HG02571 (cell line): ENCODE measurements around the gene ATP11C.
"Not testable (repeated sequence)": the region's sequence is repeated elsewhere in the genome, so short reads cannot be mapped to it uniquely, and the experiment has no call there.

ENCODE experiments used
- ATAC-seq: cut with Tn5 transposase; IDR thresholded peaks from one replicate; pipeline ENCODE4 v1.9.1; 2021; ENCODE audit warnings: mild to moderate bottlenecking, moderate library complexity; ENCODE audit not compliant: unreplicated experiment

The ATP11C gene

DNA sequence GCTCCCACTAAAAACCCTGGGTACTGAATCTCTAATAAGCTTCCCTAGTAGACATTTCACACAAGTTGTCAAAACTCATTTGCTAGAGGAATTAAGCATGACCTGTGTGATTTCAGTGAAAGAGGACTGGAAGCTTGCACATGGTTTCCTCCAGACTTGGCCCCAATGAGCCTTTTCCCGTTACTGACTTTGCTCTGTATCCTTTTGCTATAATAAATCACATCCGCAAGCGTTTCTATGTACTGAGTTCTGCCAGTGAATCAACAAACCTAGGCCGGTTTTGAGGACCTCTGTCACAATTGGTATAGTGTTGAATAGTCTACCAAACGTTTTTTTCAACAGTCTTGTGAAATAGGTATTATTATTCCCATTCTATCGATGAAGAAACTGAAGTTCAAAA lies 8.2 kb downstream of the ATP11C start:
- ATAC-seq, result no peak

DNA sequence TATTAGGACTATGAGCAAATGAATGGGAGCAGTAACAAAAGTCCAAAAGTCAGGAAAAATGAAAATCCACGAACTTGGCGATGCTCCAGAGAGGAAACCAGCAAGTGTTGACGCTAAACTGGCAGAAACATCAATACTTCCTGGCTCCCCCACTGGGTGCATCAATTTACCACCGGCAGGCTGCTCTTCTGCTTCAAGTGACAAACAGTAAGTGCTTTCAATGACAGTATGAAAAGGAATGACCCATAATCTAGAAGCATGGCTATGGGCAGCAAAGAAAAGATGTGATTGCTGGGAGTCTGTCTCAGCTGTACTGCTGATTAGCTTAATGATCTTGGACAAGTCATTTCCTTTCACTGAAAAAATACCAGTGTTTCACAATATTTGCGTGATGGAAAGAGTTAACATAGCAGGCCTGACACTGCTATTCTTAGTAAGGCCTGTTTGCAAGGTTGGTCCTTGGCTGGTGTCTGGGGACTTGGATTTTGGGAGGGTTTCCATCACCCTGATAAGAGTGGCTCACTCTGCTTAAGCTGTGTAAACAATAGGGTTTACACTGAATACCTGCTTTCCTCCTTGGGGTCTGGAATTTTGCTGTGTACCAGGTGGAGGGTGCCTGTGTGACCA lies 8.7 kb downstream of the ATP11C start:
- ATAC-seq, result no peak

DNA sequence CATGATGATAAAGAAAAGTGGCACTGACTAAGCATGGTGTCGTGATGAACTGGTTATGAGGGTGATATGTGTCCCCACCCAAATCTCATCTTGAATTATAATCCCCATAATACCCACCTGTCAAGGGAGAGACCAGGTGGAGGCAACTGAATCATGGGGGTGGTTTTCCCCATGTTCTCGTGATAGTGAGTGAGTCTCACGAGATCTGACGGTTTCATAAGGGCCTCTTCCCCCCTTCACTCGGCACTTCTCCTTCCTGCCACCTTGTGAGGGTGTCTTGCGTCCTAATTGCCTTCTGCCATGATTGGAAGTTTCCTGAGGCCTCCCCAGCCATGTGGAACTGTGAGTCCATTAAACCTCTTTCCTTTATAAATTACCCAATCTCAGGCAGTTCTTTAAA lies 11.7 kb downstream of the ATP11C start:
- not testable (repeated sequence) for ATAC-seq

DNA sequence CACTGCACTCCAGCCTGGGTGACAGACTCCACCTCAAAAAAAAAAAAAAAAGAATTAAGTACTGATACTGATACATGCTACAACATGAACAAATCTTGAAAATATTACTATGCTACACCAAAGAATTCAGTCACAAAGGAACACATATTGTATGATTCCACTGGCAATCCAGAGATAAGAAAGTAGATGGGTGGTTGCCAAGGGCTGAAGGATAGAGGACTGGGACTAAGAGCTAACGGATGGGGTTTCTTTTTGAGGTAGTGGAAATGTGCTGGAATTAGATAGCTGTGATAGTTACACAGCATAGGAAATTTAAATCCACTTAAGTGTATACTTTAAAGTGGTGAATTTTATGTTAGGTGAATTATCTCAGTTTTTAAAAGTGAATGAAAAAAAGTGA lies 12.5 kb downstream of the ATP11C start:
- ATAC-seq, result no peak

GRCh38 chrX:139914421-139914820 lies 18.4 kb downstream of the ATP11C start:
- no peak for ATAC-seq

GRCh38 chrX:139909712-139910111 lies 23.1 kb downstream of the ATP11C start:
- no peak for ATAC-seq

DNA sequence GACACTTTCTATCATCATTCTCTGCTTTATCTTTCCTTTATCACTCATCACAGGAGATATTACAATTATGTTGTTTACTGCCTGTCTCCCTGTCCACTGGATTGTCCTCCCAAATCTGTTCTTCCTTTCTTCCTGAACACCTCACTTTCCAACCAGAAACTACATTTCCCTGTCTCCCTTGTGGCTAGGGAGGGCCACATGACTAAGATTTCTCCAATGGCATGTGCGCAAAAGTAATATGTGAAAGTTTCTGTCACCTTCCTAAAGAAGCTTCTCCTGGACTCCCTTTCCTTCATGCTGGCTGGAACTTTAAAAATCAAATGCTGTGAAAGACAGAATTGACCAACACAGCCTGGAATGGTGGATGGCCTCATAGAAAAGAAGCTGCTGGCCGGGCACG lies 25.8 kb downstream of the ATP11C start:
- ATAC-seq, result no peak

DNA sequence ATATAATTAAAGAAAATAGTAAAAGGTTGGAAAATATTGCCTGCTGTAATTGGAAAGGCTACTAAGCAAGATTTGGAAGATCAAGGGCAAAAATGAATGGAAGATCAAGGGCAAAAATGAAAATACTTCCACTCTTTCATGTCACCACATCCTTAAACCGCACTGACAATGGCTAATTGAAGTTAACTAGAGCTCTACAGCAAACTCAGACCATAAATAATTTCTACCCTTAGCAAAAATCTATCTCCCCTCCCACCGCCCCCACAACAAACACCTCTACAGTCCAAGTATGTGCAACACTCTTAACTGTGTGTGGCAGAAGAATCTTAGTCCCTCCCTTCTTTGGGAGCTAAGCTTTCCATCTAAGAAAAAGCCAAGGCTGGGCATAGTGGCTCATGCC lies 27.1 kb downstream of the ATP11C start:
- ATAC-seq, result no peak

- ATAC-seq, result no peak
Observed at GRCh38 chrX:139905051-139905450, 27.8 kb downstream of the ATP11C start.

GRCh38 chrX:139903210-139903609 lies 29.6 kb downstream of the ATP11C start:
- no peak for ATAC-seq

DNA sequence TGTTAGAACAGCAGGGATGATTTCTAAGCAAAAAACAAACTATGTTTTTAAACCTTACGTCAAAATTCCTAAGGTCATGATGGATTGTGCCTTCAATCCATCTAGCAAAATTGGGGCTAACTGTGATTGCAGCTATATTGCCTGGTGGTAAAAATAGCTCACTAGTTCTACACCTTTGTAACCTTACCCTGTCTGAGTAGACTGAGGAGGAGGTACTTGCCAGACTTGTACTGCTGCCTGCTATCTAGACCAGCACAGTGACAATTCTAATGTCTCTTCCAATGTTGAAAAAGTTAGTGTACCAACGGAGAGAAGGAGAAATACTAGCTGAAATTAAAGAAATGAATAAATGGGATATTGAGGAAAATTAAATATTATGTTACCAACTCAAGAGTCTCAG lies 30.3 kb downstream of the ATP11C start:
- no peak for ATAC-seq

DNA sequence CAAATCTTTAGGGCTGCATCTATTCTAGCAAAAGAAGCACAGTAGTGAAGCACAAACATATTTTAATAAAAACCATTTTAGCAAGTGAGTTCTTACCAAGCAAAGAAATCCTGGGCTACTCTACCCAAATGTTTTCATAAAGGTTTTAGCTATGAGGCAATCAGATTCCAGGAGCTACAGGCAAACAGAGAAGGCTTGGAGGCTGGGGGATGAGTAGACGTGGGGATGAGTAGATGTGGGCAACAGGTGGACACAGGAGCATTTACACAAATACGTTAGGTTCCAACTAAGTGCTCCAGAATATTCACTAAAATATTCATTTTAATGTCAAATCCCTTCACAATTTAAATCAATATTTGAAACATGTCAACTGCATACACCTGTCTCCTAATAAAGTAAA lies 34.5 kb downstream of the ATP11C start:
- no peak for ATAC-seq

- no peak for ATAC-seq
Observed at GRCh38 chrX:139892512-139892911, 40.3 kb downstream of the ATP11C start.

- ATAC-seq, result no peak
Observed at GRCh38 chrX:139890991-139891700, 41.7 kb downstream of the ATP11C start.

DNA sequence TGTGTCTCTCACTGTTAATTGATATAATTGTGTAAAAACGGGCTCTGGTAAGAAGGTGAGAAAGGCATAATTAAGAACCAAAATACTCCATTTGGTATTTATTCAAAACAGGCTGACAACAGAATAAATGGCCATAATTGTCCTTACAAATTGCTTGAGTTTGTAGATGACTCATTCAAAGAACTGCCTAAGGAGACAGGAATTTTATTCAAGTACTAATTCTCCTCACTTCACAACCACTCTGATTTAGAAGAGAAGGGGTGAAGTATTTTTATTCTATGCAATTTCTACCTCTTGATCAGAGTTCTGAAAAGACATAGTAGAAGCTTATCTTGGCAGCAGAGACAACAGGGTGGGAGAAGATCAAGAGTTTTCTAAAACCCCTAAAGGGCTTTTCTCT lies 43.1 kb downstream of the ATP11C start:
- ATAC-seq, result no peak

- ATAC-seq, result no peak
Observed at GRCh38 chrX:139883984-139884383, 48.9 kb downstream of the ATP11C start.

DNA sequence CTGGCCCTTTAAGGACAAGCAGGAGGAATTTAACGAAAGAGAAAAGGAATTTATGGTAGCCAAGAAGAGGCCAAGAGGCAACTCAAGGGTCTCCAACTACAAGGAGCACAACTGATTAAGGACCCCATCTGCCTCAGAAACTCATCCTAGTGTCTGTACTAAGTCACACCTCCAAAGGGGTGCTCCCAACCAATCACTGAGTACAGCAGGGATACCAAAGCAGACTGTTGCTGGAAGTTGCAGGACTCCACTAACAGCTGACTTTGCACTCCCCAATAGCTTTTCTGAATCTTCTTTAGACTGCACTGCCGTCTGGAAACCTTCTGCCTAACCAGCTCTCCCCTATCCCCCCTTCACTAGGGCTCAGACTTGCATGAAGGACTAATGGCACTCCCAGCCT lies 50.6 kb downstream of the ATP11C start:
- ATAC-seq, result no peak

DNA sequence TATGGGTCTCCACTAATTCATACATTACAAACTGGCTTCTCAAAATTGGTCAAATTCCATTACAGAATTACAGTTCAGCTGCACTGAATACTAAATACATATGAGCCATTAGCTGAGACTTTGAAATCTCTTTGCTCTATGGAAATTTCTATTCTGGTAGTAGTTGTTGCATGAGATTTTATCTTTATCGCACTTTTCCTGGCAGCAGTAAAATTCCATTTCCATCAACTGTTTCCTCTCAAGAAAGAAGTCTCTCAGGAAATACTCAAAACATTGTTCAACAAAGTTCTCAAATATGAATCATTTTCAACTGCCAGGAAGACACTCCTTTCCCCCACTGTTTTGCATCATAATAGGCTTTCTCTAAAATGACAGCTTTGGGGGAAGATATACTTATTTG lies 51.3 kb downstream of the ATP11C start:
- ATAC-seq, result no peak

DNA sequence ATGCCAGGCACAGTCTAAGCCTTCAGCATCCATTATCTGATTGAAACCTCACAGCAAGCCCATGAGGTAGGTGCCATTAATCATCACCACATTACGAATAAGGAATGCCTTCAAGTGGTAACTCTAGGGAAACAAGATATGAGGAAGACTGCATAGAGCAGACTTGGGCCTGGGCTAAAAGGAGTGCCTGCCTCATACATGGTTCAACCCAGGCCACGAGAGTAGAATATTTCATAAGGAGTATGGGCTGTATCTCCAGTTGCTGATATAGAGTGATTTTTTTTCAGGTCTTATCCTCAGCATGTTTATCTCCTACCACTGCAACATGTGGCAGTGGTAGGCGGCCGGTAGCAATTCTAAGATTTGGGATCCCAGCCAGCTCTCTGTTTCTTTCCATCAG lies 51.7 kb downstream of the ATP11C start:
- ATAC-seq, result no peak

GRCh38 chrX:139877710-139878414 lies 55.0 kb downstream of the ATP11C start:
- no peak for ATAC-seq

DNA sequence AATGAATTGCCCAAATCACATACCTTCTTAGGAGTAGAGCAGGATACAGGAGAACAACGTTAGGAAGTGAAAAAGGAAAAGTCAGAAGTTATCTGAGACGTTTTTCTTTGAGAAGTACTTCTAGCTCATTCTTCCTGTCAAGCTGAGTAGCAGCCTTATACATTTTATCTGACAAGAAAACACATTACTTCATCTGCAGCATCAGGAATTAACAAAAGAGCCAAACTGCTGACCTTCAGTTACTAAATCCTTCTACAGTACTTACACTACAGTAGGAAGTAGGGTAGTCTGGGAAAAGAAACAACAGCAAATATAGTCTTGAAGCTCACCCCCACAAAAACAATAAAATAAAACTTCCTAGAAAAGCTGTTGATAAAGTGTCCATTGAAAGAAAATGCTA lies 57.0 kb downstream of the ATP11C start:
- no peak for ATAC-seq

DNA sequence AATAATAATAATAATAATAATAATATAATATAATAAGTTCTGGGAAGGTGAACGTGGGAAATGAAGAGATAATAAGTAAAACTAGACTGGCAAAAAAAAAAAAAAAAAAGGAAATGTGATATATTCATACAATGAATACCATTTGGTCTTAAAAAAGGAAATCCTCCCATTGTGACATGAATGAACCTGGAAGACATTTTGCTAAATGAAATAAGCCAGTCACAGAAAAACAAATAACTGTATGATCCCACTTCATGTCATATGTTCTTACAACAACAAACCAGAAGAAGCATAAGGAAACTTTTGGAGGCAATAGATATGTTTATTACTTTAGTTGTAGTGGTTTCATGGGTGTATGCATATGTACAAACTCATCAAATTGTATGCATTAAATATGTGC lies 63.1 kb downstream of the ATP11C start:
- ATAC-seq, result no peak
